ENCODE results near the gene RTKN2. TPM values are rescaled to one million over a fixed set of nuclear protein-coding genes. Genes with fewer than 3 reads are reported as not detected.

The RTKN2 gene
- total RNA-seq, 2 experiments from 2014 or later, result 0.97 to 1.0 TPM

GRCh38 chr10:62149621-62150020 lies 119.0 kb downstream of the RTKN2 start:
- ChIA-PET POLR2A (no interaction called here), CTCF (no interaction called here)

- POLR2A ChIA-PET, result no interaction called here
- CTCF ChIA-PET, result interaction anchor here (1.4 kb wide), 1 partner anchor 97 kb away, joined by 4 read pairs; no protein-coding TSS in a partner anchor
Observed at GRCh38 chr10:62148155-62148554, 120.5 kb downstream of the RTKN2 start.

- ChIA-PET POLR2A (no interaction called here), CTCF (interaction anchor here (1.4 kb wide), 1 partner anchor 98 kb away, joined by 4 read pairs; no protein-coding TSS in a partner anchor)
Observed at GRCh38 chr10:62147425-62147824, 121.2 kb downstream of the RTKN2 start.

- ChIA-PET POLR2A (no interaction called here), CTCF (no interaction called here)
Observed at GRCh38 chr10:62136931-62137330, 131.7 kb downstream of the RTKN2 start.

- CTCF ChIA-PET, result no interaction called here
- POLR2A ChIA-PET, result no interaction called here
Observed at GRCh38 chr10:62133618-62134017, 135.0 kb downstream of the RTKN2 start.

Other genes starting within 250 kb of the RTKN2 start
- gene ZNF365, start 105.5 kb upstream of the RTKN2 start, total RNA-seq, result under 1 TPM; 0.25 to 0.29 TPM